H54 (cell line): ENCODE data around the gene PEAR1.

Experiments
- DNase-seq: peaks from one replicate; pipeline ENCODE4 v3.0.0; 2011; ENCODE audit warnings: low spot score, mixed read lengths; ENCODE audit not compliant: insufficient read length
- FAIRE-seq: peaks from 3 replicates; lab custom pipeline; 2011; peaks lifted over from hg19 to GRCh38; lab: Jason Lieb, UNC
- POLR2A ChIP-seq: IDR thresholded peaks from 2 replicates; pipeline ENCODE4 v1.6.1; 2011; ENCODE audit warnings: low read depth, mild to moderate bottlenecking, low read length

PEAR1 gene

GRCh38 chr1:156864796-156865195, 28.7 kb upstream of the PEAR1 start:
- no peak for DNase-seq
- FAIRE-seq, result no peak
- no peak for TF ChIP-seq POLR2A

GRCh38 chr1:156865258-156865657, 28.3 kb upstream of the PEAR1 start:
- no peak for TF ChIP-seq POLR2A
- FAIRE-seq (no peak), DNase-seq (no peak)

GRCh38 chr1:156865865-156866248, 27.7 kb upstream of the PEAR1 start:
- TF ChIP-seq POLR2A, result no peak
- DNase-seq, result no peak
- FAIRE-seq, result no peak

GRCh38 chr1:156866249-156866909, 27.1 kb upstream of the PEAR1 start:
- no peak for DNase-seq
- no peak for FAIRE-seq

GRCh38 chr1:156868341-156868740, 25.2 kb upstream of the PEAR1 start:
- TF ChIP-seq POLR2A, result no peak
- FAIRE-seq, result no peak
- DNase-seq, result no peak

More at GRCh38 chr1:156866249-156866909, 27.1 kb upstream of the PEAR1 start:
- TF ChIP-seq POLR2A, result no peak

- no peak for TF ChIP-seq POLR2A
- DNase-seq (no peak), FAIRE-seq (no peak)
Observed at GRCh38 chr1:156869455-156869854, 24.1 kb upstream of the PEAR1 start.

- FAIRE-seq (no peak), DNase-seq (no peak)
- TF ChIP-seq POLR2A, result no peak
Observed at GRCh38 chr1:156873659-156874058, 19.9 kb upstream of the PEAR1 start.

GRCh38 chr1:156874142-156874541, 19.4 kb upstream of the PEAR1 start:
- FAIRE-seq (no peak), DNase-seq (no peak)
- TF ChIP-seq POLR2A, result no peak

GRCh38 chr1:156874572-156875340, 18.8 kb upstream of the PEAR1 start:
- DNase-seq (no peak), FAIRE-seq (no peak)
- no peak for TF ChIP-seq POLR2A

GRCh38 chr1:156875341-156875615, 18.2 kb upstream of the PEAR1 start:
- TF ChIP-seq POLR2A, result no peak
- FAIRE-seq (no peak), DNase-seq (no peak)

GRCh38 chr1:156876281-156876680, 17.2 kb upstream of the PEAR1 start:
- no peak for DNase-seq
- no peak for FAIRE-seq
- TF ChIP-seq POLR2A, result no peak

- no peak for FAIRE-seq
- DNase-seq, result no peak
- TF ChIP-seq POLR2A, result no peak
Observed at GRCh38 chr1:156877433-156878170, 15.9 kb upstream of the PEAR1 start.

GRCh38 chr1:156879876-156880275, 13.6 kb upstream of the PEAR1 start:
- FAIRE-seq, result no peak
- no peak for TF ChIP-seq POLR2A
- no peak for DNase-seq

GRCh38 chr1:156880473-156880872, 13.0 kb upstream of the PEAR1 start:
- no peak for TF ChIP-seq POLR2A
- FAIRE-seq, result no peak
- no peak for DNase-seq
